ENCODE results near the gene EYA2.
"Not testable (repeated sequence)": the region's sequence is repeated elsewhere in the genome, so short reads cannot be mapped to it uniquely, and the experiment has no call there.

The EYA2 gene

DNA sequence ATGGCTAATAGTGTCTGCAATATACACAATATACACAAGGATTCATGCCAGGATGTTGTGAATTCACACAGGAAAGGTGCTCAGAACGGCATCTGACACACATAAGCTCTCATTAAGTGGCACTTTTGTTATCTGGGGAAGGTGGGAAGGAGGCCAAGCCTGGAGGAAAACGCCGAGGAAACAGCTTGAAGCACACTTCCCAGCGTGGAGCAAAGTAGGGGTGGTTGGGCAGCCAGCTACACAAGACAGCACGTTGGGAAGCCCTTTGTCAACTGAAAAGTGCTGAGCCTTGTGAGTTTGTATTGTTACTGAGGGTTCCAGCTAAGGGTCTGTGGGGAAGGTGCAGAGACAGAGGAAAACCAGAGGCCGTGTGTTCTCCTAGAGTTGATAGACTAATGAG is 280.9 kb downstream of the EYA2 start:
- no peak for DNase-seq (ENCODE audit: low read depth)

GRCh38 chr20:47176217-47176616 is 281.6 kb downstream of the EYA2 start:
- DNase-seq (ENCODE audit: low read depth): not testable (repeated sequence)

DNA sequence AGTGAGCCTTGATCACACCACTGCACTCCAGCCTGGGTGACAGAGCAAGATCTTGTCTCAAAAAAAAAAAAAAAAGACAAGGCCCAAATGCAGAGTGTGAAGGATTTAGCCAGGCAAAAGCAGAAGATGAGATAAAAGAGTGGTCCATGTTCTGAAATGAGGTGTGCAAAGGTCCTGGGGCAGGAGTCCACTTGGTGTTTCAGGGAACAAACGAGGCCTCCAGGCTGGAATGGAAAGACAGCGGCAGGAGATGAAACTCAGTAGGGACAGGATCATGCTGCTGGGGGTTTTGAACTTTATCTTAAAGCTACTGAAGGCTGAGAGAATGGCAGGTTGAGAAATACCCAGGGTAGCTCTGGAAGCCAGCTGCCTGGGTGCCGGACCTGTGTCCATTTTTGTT is 283.6 kb downstream of the EYA2 start:
- no peak for DNase-seq (ENCODE audit: low read depth)

- DNase-seq (ENCODE audit: low read depth): no peak
Observed at GRCh38 chr20:47178851-47179250, 284.2 kb downstream of the EYA2 start.

DNA sequence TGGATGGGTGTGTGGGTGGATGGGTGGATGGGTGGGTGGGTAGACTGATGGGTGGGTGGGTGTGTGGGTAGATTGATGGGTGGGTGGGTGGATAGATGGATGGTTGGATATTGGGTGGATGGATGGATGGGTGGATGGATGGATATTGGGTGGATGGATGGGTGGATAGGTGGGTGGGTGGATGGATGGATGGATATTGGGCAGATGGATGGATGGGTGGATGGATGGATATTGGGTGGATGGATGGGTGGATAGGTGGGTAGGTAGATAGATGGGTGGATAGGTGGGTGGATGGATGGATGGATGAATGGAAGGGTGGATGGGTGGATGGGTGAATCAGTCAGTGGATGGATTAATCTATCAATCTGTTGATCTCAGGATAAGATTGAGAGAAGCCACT is 284.6 kb downstream of the EYA2 start:
- DNase-seq (ENCODE audit: low read depth): no peak

DNA sequence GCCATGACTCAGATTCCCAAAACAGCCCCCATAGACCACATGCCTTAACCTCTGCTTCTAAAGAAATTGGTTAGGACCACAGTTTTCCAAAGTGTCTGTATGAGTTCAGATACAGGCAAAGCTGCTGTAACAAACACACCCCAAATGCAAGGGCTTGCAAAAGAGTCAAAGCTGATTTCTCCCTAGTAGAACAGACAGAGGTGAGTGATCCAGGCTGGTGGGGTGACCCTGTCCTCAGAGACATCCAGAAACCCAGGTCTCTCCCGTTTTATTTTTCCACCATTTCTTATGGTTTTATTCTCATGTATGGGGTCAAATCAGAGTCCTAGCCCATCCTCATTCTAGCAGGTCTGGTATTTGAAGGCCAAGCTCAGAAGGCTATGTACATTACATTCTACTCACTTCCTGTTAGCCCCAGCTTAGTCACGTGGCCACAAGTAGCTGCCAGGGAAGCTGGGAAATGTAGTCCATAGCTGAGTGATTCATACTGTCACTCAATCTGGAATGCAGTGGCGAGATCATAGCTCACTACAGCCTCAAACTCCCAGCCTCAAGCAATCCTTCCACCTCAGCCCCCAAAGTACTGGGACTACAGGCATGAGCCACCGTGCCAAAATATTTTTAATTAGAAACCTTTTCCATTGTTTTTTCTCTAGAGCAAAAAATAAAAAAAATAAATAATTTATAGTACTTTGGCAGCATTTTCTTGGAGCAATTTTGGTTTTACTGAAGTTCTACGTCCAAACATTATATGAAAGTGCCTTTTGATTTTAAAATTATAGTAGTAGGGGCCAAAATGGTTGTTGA is 286.6 kb downstream of the EYA2 start:
- DNase-seq (ENCODE audit: low read depth): no peak

- DNase-seq (ENCODE audit: low read depth): no peak
Observed at GRCh38 chr20:47183367-47183766, 288.7 kb downstream of the EYA2 start.

DNA sequence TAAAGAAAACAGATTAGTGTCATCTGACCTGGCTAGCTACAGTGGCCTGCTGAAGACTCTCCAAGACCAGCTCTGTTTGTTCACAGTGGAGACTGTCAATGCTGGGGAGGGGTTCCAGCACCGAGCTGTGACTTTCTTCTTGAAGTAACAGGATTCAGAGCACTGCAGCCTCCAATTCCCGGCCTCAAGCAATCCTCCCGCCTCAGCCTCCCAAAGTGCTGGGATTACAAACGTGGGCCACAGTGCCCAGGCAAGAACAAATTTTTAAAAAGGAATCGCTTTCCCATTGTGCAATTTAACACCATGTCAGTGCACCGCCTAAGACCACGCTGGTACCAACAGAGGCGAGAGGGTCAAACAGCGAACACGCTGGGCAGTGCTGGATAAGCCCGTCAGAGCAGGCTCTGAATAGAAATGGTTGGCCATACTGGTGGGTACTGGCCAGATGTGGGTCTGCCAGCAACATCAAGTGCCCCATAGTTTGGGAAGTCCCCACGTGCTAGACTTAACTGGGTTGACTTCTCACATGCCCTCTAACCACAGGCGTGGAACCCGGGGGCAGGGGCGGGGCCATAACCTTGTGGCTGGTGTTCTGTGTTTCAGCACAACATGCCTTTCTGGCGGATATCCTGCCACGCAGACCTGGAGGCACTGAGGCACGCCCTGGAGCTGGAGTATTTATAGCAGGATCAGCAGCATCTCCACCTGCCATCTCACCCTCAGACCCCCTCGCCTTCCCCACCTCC is 293.0 kb downstream of the EYA2 start:
- DNase-seq (ENCODE audit: low read depth): no peak

- DNase-seq (ENCODE audit: low read depth): no peak
Observed at GRCh38 chr20:47188540-47188939, 293.9 kb downstream of the EYA2 start.

GRCh38 chr20:47189060-47189459 is 294.4 kb downstream of the EYA2 start:
- DNase-seq (ENCODE audit: low read depth): no peak

GRCh38 chr20:47191074-47191673 is 296.5 kb downstream of the EYA2 start:
- DNase-seq (ENCODE audit: low read depth): no peak

GRCh38 chr20:47191956-47192355 is 297.3 kb downstream of the EYA2 start:
- no peak for DNase-seq (ENCODE audit: low read depth)

DNA sequence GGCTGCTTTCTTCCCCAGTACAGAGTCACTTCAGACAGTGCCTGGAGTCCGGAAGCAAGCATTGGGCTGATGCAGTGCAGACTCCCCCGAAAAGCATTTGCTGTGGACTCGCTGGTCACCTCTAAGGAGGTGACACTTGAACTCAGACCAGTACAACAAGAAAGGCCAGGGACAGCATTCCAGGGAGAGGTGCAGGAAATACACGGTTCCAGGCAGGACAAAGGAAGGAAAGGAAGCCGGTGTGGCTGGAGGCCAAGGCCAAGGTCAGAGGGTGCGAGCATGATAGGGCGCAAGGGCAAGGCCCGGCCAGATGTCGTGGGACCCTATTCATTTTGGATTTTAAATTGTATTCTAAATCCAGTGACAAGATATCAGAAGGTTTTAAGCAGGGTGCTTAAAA is 300.9 kb downstream of the EYA2 start:
- no peak for DNase-seq (ENCODE audit: low read depth)

DNA sequence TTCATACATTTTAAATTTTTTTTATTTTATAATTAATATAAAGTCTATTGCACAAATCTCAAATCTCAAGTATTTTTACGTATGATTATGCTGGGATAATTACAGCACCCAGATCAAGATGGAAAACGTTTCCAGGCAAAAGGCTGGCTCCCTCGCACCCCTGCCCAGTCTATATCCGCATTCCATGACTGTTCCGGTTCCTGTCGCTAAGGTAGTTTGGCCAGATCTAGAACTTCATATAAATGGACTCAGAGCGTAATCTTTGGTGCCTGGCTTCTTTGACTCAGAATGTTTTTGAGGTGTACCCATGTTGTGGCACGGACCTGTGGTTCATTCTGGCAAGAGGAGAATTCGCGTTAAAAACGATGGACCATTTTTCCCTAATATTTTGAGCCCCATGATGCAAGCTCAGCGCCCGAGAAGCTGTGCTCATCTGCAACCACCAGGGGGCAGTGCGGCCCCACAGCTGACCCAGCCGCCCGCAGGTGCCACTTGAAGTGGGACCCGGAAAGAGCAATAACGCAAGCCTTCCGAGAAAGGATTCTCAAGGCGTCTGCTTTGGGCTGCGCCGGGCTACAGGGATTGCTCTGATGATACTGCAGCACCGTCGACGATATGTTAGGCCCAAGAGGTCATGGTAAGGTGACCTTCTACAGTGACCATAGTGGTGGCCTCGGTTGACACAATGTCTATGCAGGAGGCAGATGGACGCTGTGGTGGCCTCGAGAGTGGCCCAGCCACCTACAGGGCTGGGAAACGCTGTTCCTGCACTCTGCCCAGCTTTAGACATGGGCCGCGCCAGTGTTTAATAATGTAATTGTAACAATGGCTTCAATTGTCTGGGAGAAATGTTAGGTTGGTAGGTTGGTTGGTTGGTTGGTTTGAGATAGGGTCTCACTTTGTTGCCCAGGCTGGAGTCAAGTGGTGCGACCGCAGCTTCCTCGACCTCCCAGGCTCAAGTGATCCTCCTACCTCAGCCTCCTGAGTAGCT is 301.7 kb downstream of the EYA2 start:
- DNase-seq (ENCODE audit: low read depth): peak; percentile 53

- no peak for DNase-seq (ENCODE audit: low read depth)
Observed at GRCh38 chr20:47198254-47198671, 303.6 kb downstream of the EYA2 start.

DNA sequence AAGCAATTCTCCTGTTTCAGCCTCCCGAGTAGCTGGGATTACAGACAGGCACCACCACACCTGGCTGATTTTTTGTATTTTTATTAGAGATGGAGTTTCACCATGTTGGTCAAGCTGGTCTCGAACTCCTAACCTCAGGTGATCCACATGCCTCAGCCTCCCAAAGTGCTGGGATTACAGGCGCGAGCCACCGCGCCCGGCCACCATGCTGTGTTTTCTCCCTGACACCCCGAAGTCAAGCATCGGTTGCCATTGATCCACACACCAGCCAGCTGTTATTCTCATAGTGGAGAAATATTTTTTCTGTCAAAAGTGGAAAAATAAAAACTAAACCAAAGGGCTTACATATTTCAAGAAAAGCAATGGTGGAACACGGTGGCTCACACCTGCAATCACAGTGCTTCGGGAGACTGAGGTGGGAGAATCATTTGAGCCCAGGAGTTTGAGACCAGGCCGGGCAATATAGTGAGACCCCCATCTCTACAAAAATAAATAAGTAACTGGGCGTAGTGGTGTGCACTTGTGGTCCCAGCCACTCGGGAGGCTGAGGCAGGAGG is 304.4 kb downstream of the EYA2 start:
- DNase-seq (ENCODE audit: low read depth): no peak

DNA sequence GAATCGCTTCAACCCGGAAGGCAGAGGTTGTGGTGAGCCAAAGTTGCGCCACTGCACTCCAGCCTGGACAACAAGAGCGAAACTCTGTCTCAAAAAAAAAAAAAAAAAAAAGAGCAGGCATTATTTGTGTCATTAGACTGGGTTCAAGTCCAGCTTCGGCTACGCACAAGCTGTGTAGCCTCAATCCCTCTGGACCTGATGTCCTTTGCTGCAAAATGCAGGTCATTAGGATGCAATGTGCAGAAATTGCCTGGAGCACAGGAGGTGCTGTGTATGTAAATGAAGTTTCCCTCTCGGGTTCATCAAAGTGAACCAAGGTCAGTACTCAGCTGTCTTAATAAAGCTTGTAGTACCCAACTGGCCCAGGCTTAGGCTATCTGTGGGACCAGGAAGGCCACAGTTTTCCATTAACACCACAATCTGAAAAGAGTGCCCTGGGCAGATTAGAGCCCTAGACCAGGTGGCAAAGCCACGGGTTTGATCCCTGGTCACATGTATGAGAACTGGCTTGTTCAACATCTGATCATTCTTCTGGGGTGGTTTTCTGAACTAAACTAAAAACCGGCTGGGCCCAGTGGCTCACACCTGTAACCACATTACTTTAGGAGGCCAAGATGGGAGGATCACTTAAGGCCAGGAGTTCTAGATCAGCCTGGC is 306.6 kb downstream of the EYA2 start:
- DNase-seq (ENCODE audit: low read depth): no peak

DNA sequence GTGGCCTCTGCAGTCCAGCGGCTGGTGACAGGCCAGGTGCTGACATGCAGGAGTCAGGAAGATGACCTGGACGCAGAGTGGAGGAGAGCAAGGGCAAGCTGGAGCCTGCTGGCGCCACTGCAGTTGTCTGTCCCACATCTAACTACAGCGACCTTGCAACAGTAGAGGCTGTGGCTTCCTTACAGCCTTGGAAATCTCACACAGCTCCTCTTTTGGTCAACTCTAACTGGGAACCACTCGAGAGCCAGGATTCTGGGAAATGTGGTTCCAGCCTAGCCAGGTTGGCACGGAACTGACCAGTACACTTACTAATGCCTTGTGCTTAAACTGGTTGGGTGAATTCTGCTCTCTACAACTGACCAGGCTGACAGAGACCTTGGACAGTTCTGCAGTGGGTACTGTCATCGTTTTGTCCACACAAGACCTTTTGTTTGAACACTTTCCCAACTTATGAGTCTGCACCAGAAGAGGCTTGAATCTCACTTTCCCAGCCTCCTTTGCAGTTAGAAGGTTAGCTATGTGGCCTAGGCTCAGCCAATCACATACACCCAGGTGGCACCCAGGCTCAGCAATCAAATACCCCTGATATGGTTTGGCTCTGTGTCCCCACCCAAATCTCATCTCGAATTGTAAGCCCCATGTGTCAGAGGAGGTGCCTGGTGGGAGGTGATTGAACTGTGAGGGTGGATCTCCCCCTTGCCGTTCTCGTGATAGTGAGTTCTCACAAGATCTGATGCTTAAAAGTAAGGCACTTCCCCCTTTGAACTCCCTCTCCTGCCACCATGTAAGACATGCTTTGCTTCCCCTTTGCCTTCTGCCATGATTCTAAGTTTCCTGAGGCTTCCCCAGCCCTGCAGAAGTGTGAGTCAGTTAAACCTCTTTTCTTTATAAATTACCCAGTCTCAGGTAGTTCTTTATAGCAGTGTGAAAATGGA is 308.4 kb downstream of the EYA2 start:
- no peak for DNase-seq (ENCODE audit: low read depth)

- DNase-seq (ENCODE audit: low read depth): no peak
Observed at GRCh38 chr20:47204008-47204849, 309.6 kb downstream of the EYA2 start.
